ENCODE data around the gene IL1F10.

Gene IL1F10

DNA sequence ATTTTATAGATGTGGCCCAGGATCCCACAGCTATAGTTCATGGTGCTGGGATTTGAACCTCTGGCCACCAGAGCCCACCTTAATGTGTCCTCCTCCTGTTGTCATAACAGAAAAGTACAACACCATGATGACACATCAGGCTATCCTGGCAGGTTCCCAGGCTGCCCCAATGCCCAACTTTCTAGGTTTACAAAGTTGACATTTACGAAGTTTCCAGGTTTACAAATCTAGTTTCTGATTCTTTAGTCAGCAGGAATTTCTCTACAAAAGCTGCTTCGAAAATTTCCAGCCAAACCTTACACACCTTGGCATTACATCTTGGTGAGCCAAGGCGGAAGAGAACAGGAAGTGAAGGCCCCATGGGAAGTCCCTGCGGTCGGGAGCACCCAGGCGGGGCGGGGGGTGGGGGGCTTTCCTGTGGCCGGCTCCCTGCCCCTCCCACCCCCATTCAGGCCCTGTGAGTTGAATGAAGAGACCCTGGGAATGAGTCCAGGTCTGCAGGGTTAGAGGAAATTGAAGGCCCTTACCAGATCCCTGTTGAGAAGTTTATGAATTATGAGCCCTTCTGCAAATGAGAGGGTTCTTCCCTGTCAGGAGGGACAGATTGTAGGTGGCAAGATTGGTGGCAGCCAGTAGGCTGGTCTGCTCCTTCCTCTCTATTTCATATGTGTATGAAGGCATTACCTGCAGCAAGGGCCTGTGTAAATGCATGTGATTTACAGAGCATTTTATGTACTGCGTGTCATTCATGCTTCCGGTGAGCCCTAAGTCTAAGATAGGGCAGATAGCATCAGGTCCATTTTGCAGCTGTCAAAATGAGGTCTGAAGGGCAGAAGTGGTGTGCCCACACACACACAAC lies 48.6 kb downstream of the IL1F10 start:
- no peak overlapping the region for H3K4me3 ChIP-seq (ENCODE audit: low read depth, low read length)
- no peak for TF ChIP-seq CTCF (IDR thresholded peaks at IDR 0.05; ENCODE audit: control insufficient read depth, extremely low read depth, insufficient read depth)
- DNase-seq (ENCODE audit: low read depth) = no peak

DNA sequence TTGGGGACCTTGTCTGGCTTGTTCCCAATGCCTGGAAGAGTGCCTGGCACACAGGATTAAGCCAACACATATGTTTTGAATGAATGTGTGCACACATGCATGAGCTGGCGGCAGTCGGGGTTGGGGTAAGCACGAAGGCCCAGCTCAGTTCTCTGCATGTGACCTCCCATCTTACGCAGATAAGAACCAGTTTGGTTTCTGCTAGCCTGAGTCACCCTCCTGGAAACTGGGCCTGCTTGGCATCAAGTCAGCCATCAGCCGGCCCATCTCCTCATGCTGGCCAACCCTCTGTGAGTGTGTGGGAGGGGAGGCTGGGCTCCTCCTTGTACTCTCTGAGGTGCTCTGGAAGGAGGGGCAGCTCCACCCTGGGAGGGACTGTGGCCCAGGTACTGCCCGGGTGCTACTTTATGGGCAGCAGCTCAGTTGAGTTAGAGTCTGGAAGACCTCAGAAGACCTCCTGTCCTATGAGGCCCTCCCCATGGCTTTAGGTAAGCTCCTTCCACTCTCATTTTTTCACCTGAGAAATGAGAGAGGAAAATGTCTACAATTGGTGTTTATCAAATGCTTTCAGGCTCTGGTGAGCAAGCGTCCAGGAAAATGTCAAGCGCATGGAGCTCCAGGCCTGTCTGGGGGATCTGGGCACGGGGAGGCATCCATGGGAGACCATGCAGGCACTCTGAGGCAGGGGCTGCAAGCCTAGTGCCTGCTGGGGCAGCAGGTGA lies 49.9 kb downstream of the IL1F10 start:
- peak; percentile 85 for DNase-seq (ENCODE audit: low read depth)

GRCh38 chr2:113118263-113118657 lies 50.5 kb downstream of the IL1F10 start:
- no peak for TF ChIP-seq CTCF (IDR thresholded peaks at IDR 0.05; ENCODE audit: control insufficient read depth, extremely low read depth, insufficient read depth)
- H3K4me3 ChIP-seq (ENCODE audit: low read depth, low read length) = no peak overlapping the region
- DNase-seq (ENCODE audit: low read depth) = no peak

More for the DNA sequence above, 49.9 kb downstream of the IL1F10 start:
- no peak for TF ChIP-seq CTCF (IDR thresholded peaks at IDR 0.05; ENCODE audit: control insufficient read depth, extremely low read depth, insufficient read depth)
- no peak overlapping the region for H3K4me3 ChIP-seq (ENCODE audit: low read depth, low read length)

DNA sequence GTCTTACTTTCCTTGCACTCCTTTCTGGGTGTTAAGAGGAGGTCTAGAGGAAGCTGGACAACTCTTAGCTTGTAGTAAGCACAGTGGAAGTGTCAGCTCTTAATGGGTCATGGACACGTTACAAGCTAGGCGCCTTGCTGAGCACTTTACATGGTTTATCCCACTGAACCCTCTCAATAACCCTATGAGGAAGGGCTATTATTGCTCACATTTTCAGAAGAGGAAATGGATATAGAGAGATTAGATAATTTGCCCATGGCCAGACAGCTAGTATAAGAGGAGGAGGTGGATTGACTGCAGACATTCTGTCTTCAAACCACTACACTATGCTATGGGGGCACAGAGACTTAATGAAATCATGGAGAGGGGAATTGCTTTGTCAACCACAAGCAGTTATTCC lies 51.3 kb downstream of the IL1F10 start:
- no peak for DNase-seq (ENCODE audit: low read depth)
- no peak overlapping the region for H3K4me3 ChIP-seq (ENCODE audit: low read depth, low read length)
- TF ChIP-seq CTCF (IDR thresholded peaks at IDR 0.05; ENCODE audit: control insufficient read depth, extremely low read depth, insufficient read depth) = no peak

- no peak for TF ChIP-seq CTCF (IDR thresholded peaks at IDR 0.05; ENCODE audit: control insufficient read depth, extremely low read depth, insufficient read depth)
- no peak for DNase-seq (ENCODE audit: low read depth)
- H3K4me3 ChIP-seq (ENCODE audit: low read depth, low read length) = no peak overlapping the region
Observed at GRCh38 chr2:113120861-113121260, 53.1 kb downstream of the IL1F10 start.

- no peak for DNase-seq (ENCODE audit: low read depth)
- no peak for TF ChIP-seq CTCF (IDR thresholded peaks at IDR 0.05; ENCODE audit: control insufficient read depth, extremely low read depth, insufficient read depth)
- no peak overlapping the region for H3K4me3 ChIP-seq (ENCODE audit: low read depth, low read length)
Observed at GRCh38 chr2:113122364-113122763, 54.6 kb downstream of the IL1F10 start.
